BJ (cell line): ENCODE measurements around the gene WNT7A. TPM values are rescaled to one million over a fixed set of nuclear protein-coding genes. Genes with fewer than 3 reads are reported as not detected.

Source experiments
- CTCF ChIA-PET: fragments of 350-600 bp; formaldehyde crosslinking; extraction: SDS; loops from one replicate; lab custom pipeline; 2021; ENCODE audit warnings: antibody characterized with exemption, inconsistent platforms; lab: Yijun Ruan, JAX
- POLR2A ChIA-PET: fragments of 300-600 bp; sonication (Branson Sonifier 250); formaldehyde crosslinking; extraction: SDS; loops from one replicate; lab custom pipeline; 2021; ENCODE audit warnings: antibody characterized with exemption; lab: Charles Lee
- DNase-seq: peaks from one replicate; pipeline ENCODE4 v3.0.0-alpha.2; 2011; ENCODE audit warnings: low read depth
- H3K27me3 ChIP-seq: 2 replicates; pipeline ENCODE4 v1.6.0; 2011; ENCODE audit warnings: low read length; ENCODE audit not compliant: control insufficient read depth, insufficient read depth
- H3K36me3 ChIP-seq: 2 replicates; pipeline ENCODE4 v1.5.1; 2011; ENCODE audit warnings: low read length; ENCODE audit not compliant: control insufficient read depth, insufficient read depth
- H3K4me3 ChIP-seq: 2 replicates; pipeline ENCODE4 v1.5.1; 2011; ENCODE audit warnings: low read depth, mild to moderate bottlenecking, control low read depth, low read length
- CTCF ChIP-seq: IDR thresholded peaks from 2 replicates; pipeline ENCODE4 v1.5.1; 2011; ENCODE audit warnings: low read depth, mild to moderate bottlenecking, control low read depth, inconsistent platforms, low read length, moderate library complexity; ENCODE audit not compliant: insufficient read depth
- polyA plus RNA-seq: library from polyadenylated mRNA; depleted of rRNA; stranded (reverse); fragments of >200 nt; gene quantifications from 2 replicates; pipeline ENCODE4 v1.2.3, GENCODE V29; 2011

WNT7A gene
- polyA plus RNA-seq, 1 experiment, result not detected

- no peak for TF ChIP-seq CTCF
- CTCF ChIA-PET, result no interaction called here
- POLR2A ChIA-PET, result no interaction called here
Measured at GRCh38 chr3:13850161-13850945, 29.5 kb downstream of the WNT7A start.

GRCh38 chr3:13849018-13849417 lies 30.9 kb downstream of the WNT7A start:
- no peak for TF ChIP-seq CTCF
- Histone ChIP-seq H3K36me3 (no peaks in the 10 kb centered on the region), H3K4me3 (no peak overlapping the region), H3K27me3 (no peaks in the 10 kb centered on the region)
- POLR2A ChIA-PET, result no interaction called here
- DNase-seq, result no peak
- CTCF ChIA-PET, result no interaction called here

More at GRCh38 chr3:13850161-13850945, 29.5 kb downstream of the WNT7A start:
- Histone ChIP-seq H3K36me3 (no peaks in the 10 kb centered on the region), H3K27me3 (no peaks in the 10 kb centered on the region), H3K4me3 (no peak overlapping the region)
- DNase-seq, result peak; percentile 0

GRCh38 chr3:13846716-13847570 lies 32.9 kb downstream of the WNT7A start:
- TF ChIP-seq CTCF, result no peak
- no peaks in the 10 kb centered on the region for H3K27me3 ChIP-seq
- CTCF ChIA-PET, result no interaction called here
- H3K4me3 ChIP-seq, result no peak overlapping the region
- POLR2A ChIA-PET, result no interaction called here
- H3K36me3 ChIP-seq, result no peaks in the 10 kb centered on the region
- no peak for DNase-seq

- CTCF ChIA-PET, result no interaction called here
- no peak overlapping the region for H3K4me3 ChIP-seq
- H3K27me3 ChIP-seq, result no peaks in the 10 kb centered on the region
- no peak for TF ChIP-seq CTCF
- POLR2A ChIA-PET, result no interaction called here
- H3K36me3 ChIP-seq, result no peaks in the 10 kb centered on the region
- no peak for DNase-seq
Measured at GRCh38 chr3:13846238-13846637, 33.6 kb downstream of the WNT7A start.

GRCh38 chr3:13845806-13846205 lies 34.1 kb downstream of the WNT7A start:
- CTCF ChIA-PET, result no interaction called here
- POLR2A ChIA-PET, result no interaction called here

More at GRCh38 chr3:13845806-13846205, 34.1 kb downstream of the WNT7A start:
- Histone ChIP-seq H3K4me3 (no peak overlapping the region), H3K27me3 (no peaks in the 10 kb centered on the region), H3K36me3 (no peaks in the 10 kb centered on the region)
- no peak for DNase-seq
- no peak for TF ChIP-seq CTCF
